ENCODE measurements around the gene RBM34. TPM values are rescaled to one million over a fixed set of nuclear protein-coding genes. Genes with fewer than 3 reads are reported as not detected.

Gene RBM34
- total and polyA plus RNA-seq, 5 donors: 44.8 to 60.3 (median 55.4) TPM

GRCh38 chr1:235112297-235113182, 48.5 kb downstream of the RBM34 start:
- Histone ChIP-seq H3K9me3 (ENCODE audit: control insufficient read depth, low read length) (no peaks in the 10 kb centered on the region), H3K27ac (ENCODE audit: low read length) (no peak overlapping the region), H3K4me3 (ENCODE audit: low read length) (no peak overlapping the region), H3K27me3 (ENCODE audit: control insufficient read depth, insufficient read depth) (no peaks in the 10 kb centered on the region), H3K4me1 (ENCODE audit: control insufficient read depth, insufficient read depth, low read length) (no peaks in the 10 kb centered on the region)
- ATAC-seq (no peak), DNase-seq (no peak)
- 89% methylated on average over 6 of the region's 6 CpGs for WGBS
- intact Hi-C loops (cut with DNase I): no loop called here

DNA sequence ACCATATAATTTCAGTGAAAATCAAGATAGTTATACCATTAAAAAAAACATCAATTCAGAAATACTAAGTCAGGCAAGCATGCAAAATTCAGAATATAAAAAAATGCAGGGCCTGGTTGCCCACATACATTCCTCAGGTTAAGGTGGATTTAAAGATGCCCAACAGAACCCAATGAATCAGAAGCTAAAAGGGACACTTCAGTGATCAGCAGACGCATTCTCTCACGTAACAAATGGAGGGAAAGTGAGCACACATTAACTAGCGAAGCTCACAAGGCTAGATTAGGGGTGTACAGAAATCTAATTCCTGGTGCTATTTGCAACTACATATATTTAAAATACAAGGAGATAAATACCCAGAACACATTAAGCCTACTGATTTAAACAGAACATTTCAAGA, 49.9 kb downstream of the RBM34 start:
- Histone ChIP-seq H3K27ac (ENCODE audit: low read length) (no peak overlapping the region), H3K4me1 (ENCODE audit: control insufficient read depth, insufficient read depth, low read length) (no peaks in the 10 kb centered on the region), H3K27me3 (ENCODE audit: control insufficient read depth, insufficient read depth) (no peaks in the 10 kb centered on the region), H3K9me3 (ENCODE audit: control insufficient read depth, low read length) (no peaks in the 10 kb centered on the region), H3K4me3 (ENCODE audit: low read length) (no peak overlapping the region)
- no peak for ATAC-seq
- 91% methylated on average over 3 of the region's 3 CpGs for WGBS
- no peak for DNase-seq
- intact Hi-C loops (cut with DNase I): no loop called here

DNA sequence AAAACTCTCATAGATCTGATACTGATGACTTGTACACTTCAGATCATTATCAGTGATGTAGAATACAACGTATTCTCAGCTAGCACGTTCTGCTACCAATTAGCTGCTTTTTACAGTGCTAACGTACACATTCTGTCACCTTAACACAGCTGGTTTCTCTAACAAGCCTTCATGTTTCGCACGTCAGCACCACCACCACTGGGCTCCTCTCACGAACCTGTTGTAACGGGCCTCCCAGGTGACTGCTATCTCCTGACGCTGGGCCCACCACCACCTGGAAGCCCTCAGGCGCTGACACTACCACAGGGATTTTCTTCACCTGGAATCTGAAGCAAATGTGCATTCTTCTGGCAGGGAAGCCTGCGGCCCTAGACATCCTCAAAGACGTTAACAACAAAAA, 52.2 kb downstream of the RBM34 start:
- Histone ChIP-seq H3K4me3 (ENCODE audit: low read length) (no peak overlapping the region), H3K27ac (ENCODE audit: low read length) (no peak overlapping the region), H3K27me3 (ENCODE audit: control insufficient read depth, insufficient read depth) (no peaks in the 10 kb centered on the region), H3K9me3 (ENCODE audit: control insufficient read depth, low read length) (no peaks in the 10 kb centered on the region), H3K4me1 (ENCODE audit: control insufficient read depth, insufficient read depth, low read length) (no peaks in the 10 kb centered on the region)
- 88% methylated on average over 11 of the region's 11 CpGs for WGBS
- intact Hi-C loops (cut with DNase I): no loop called here
- DNase-seq (no peak), ATAC-seq (no peak)

GRCh38 chr1:235108185-235108593, 52.9 kb downstream of the RBM34 start:
- intact Hi-C loops (cut with DNase I): no loop called here
- DNase-seq (no peak), ATAC-seq (peak in 1 of 2 donors; percentile 15)
- no peaks in the 10 kb centered on the region for H3K9me3 ChIP-seq (ENCODE audit: control insufficient read depth, low read length)
- H3K4me3 ChIP-seq (ENCODE audit: low read length): no peak overlapping the region
- no peaks in the 10 kb centered on the region for H3K4me1 ChIP-seq (ENCODE audit: control insufficient read depth, insufficient read depth, low read length)
- WGBS: 100% methylated on average over 1 of the region's 1 CpG
- no peaks in the 10 kb centered on the region for H3K27me3 ChIP-seq (ENCODE audit: control insufficient read depth, insufficient read depth)
- no peak overlapping the region for H3K27ac ChIP-seq (ENCODE audit: low read length)

DNA sequence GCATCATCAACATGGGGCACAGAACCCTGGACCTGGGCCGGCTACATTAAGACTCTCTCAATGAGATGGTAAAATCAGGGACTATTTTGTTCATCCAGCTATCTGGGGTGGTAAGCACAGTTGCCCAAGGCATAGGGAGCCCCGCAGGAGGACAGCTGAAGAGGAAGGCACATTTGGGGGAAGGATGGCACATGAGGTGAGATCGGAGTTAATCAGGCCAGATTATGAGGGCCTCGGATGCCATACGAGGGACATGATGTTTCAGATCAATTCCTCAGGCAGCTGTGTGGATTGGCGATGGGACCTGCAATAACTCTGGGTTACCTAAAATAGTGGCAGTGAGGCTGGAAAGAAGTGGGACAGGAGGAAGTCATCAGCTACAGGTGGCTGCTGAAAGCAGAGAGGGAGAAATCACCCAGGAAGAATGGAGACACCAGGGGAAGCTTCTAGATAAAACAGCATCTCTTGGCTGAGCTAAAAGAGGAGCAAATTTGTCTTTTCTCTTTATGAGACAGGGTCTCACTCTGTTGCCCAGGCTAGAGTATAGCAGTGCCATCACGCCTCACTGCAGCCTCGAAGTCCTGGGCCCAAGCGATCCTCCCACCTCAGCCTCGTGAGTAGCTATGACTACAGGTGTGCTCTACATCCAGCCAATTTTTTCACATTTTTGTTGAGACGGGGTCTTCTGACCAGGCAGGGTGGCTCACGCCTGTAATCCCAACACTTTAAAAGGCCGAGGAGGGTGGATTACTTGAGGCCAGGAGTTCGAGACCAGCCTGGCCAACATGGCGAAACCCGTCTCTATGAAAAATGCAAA, 53.5 kb downstream of the RBM34 start:
- 90% methylated on average over 16 of the region's 16 CpGs for WGBS
- Histone ChIP-seq H3K4me3 (ENCODE audit: low read length) (no peak overlapping the region), H3K27ac (ENCODE audit: low read length) (no peak overlapping the region), H3K4me1 (ENCODE audit: control insufficient read depth, insufficient read depth, low read length) (no peaks in the 10 kb centered on the region), H3K27me3 (ENCODE audit: control insufficient read depth, insufficient read depth) (no peaks in the 10 kb centered on the region), H3K9me3 (ENCODE audit: control insufficient read depth, low read length) (no peaks in the 10 kb centered on the region)
- ATAC-seq (no peak), DNase-seq (no peak)
- intact Hi-C loops (cut with DNase I): no loop called here

DNA sequence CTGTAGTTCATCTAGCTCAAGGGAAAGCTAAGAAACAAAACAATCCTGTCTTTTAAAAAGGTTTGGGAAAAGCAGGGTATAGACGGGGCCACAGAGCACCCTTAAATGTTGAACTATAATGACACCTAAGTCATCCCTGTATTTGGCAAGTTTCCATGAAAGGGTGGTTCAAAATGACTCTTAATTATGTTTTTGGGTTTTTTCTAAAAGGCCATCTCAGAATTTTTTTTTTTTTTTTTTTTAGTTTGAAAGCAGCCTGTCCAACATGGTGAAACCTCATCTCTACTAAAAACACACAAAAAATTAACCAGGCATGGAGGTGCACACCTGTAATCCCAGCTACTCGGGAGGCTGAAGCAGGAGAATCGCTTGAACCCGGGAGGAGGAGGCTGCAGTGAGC, 54.6 kb downstream of the RBM34 start:
- DNase-seq: no peak
- no peak for ATAC-seq
- Histone ChIP-seq H3K4me3 (ENCODE audit: low read length) (no peak overlapping the region), H3K4me1 (ENCODE audit: control insufficient read depth, insufficient read depth, low read length) (no peaks in the 10 kb centered on the region), H3K27ac (ENCODE audit: low read length) (no peak overlapping the region), H3K9me3 (ENCODE audit: control insufficient read depth, low read length) (no peaks in the 10 kb centered on the region), H3K27me3 (ENCODE audit: control insufficient read depth, insufficient read depth) (no peaks in the 10 kb centered on the region)
- intact Hi-C loops (cut with DNase I): no loop called here
- WGBS: 94% methylated on average over 4 of the region's 4 CpGs

- DNase-seq: no peak
- intact Hi-C loops (cut with DNase I): no loop called here
Observed at GRCh38 chr1:235105051-235106043, 55.7 kb downstream of the RBM34 start.

DNA sequence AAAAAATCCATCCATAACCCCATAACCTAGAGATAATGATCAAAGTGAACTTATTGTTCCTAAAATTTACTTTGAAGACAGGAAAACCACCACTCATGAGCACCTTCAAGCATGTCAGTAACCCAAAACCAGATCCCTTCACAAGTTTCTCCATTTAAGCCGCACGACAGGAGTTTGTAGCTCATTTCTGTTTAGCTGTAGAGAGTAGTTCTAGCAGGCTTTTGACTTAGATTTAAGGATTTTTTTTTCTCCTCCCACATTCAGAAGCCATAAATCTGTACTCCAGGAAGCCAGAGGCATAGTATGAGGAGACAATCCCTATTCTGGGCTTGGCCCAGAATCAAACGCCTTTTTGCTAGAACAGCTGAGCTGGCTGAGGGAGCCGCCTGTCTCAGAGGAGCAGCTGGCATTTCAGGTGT, 58.0 kb downstream of the RBM34 start:
- WGBS: 71% methylated on average over 4 of the region's 4 CpGs
- ATAC-seq: no peak

More at GRCh38 chr1:235105051-235106043, 55.7 kb downstream of the RBM34 start:
- no peak for ATAC-seq
- no peaks in the 10 kb centered on the region for H3K27me3 ChIP-seq (ENCODE audit: control insufficient read depth, insufficient read depth)
- H3K9me3 ChIP-seq (ENCODE audit: control insufficient read depth, low read length): no peaks in the 10 kb centered on the region
- 80% methylated on average over 12 of the region's 12 CpGs for WGBS
- no peak overlapping the region for H3K4me3 ChIP-seq (ENCODE audit: low read length)
- H3K4me1 ChIP-seq (ENCODE audit: control insufficient read depth, insufficient read depth, low read length): no peaks in the 10 kb centered on the region
- H3K27ac ChIP-seq (ENCODE audit: low read length): no peak overlapping the region

DNA sequence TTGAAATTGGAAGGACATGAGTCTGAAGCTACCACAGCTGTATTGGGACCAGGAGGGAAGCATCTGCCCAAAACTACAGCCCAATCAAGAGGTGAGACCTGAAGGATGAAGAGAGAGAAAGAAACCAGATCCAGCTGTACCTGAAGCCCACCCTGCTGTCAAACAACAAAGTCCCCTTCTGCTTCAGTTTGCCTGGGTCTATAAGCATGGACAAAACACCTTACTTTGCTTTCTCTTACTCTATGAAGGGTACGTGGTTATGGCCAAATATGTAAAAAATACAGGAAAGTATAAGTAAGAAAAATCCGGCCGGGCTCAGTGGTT, 58.8 kb downstream of the RBM34 start:
- intact Hi-C loops (cut with DNase I): no loop called here
- no peak for DNase-seq
- Histone ChIP-seq H3K4me3 (ENCODE audit: low read length) (no peak overlapping the region), H3K4me1 (ENCODE audit: control insufficient read depth, insufficient read depth, low read length) (no peaks in the 10 kb centered on the region), H3K9me3 (ENCODE audit: control insufficient read depth, low read length) (no peaks in the 10 kb centered on the region), H3K27me3 (ENCODE audit: control insufficient read depth, insufficient read depth) (no peaks in the 10 kb centered on the region), H3K27ac (ENCODE audit: low read length) (no peak overlapping the region)
- WGBS: 95% methylated on average over 3 of the region's 3 CpGs
- no peak for ATAC-seq

More for the DNA sequence above, 58.0 kb downstream of the RBM34 start:
- Histone ChIP-seq H3K27ac (ENCODE audit: low read length) (no peak overlapping the region), H3K27me3 (ENCODE audit: control insufficient read depth, insufficient read depth) (no peaks in the 10 kb centered on the region), H3K9me3 (ENCODE audit: control insufficient read depth, low read length) (no peaks in the 10 kb centered on the region), H3K4me3 (ENCODE audit: low read length) (no peak overlapping the region), H3K4me1 (ENCODE audit: control insufficient read depth, insufficient read depth, low read length) (no peaks in the 10 kb centered on the region)
- DNase-seq: no peak
- intact Hi-C loops (cut with DNase I): no loop called here

DNA sequence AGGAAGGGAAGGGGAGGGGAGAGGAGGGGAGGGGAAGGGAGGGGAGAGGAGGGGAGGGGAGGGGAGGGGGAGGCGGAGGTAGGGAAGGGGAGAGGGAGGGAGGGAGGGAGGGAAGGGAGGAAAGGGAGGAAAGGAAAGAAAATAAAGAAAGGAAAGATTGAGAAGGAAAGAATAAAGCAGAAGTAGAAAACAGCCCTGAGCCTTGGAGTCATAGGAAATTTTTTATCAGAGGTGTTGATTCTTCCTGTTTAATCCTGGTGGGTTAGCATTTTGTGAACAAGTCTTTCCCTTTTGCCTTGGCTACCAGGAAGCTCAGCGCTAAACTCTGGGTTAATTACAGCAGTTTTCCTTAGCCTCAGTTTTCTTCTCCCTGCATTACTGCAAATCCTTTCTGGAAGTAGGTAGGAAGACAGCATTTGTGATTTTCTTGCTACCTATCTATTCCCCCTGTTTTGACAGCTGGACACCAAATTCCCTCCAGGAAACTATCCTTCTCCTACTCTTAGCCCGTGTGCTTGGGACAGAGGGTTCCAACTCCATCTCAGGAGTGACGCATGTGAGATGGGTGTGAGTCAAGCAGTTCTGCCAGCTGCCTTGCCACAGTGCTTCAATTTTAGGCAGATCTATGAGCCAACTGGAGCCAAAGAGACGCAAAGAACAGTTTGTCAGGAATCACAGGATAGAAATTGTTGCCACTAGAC, 59.3 kb downstream of the RBM34 start:
- ATAC-seq (no peak), DNase-seq (no peak)
- H3K9me3 ChIP-seq (ENCODE audit: control insufficient read depth, low read length): no peaks in the 10 kb centered on the region
- 91% methylated on average over 5 of the region's 5 CpGs for WGBS
- intact Hi-C loops (cut with DNase I): no loop called here
- H3K4me1 ChIP-seq (ENCODE audit: control insufficient read depth, insufficient read depth, low read length): no peaks in the 10 kb centered on the region
- no peaks in the 10 kb centered on the region for H3K27me3 ChIP-seq (ENCODE audit: control insufficient read depth, insufficient read depth)
- H3K4me3 ChIP-seq (ENCODE audit: low read length): no peak overlapping the region
- no peak overlapping the region for H3K27ac ChIP-seq (ENCODE audit: low read length)

Measured in right cardiac atrium (tissue), 5 donors.